ENCODE data around the gene STK38.
"Not testable (repeated sequence)": the region's sequence is repeated elsewhere in the genome, so short reads cannot be mapped to it uniquely, and the experiment has no call there.

Gene STK38

DNA sequence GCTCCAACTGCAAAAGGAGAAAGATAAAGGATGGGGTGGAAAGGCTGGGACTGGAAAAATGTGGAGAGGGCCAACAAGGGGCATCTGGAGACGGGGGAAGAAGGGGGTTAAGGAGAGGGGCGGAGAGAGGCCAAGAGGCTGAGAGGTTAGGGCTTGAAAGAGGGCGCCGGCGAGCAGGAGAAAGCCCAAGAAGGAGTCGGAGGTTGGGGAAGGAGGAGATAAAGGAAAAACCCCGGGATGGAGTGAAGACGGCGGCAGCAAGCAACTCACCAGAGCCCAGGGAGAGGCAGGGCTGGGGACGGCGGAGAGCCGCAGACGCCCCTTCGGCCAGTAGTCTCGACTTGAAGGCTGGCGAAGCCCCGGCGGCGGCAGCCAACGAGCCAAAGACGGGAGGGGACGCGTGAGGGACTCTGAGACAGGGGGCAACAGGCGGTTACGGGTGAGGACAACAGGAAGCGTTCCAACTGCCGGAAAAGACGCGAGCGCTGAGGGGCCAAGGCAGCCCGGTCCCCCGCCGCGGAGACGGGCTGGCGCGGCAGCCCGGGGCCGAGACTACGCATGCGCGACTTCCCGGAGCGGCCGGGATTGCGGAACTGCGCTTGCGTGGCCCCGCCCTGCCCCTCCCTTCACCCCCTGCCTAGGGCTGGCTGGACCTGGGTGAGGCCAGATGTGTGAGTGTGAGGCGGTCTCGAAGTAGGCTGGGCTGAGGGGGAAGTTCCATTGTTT, at the start of gene STK38:
Gene STK38 (minus strand): TSS at position 560 of the 726 bp plus-strand sequence. CDS start 7,277 bp downstream, outside the sequence.
- in situ Hi-C loops (cut with HindIII; ENCODE audit: low pct_unique_long_range_greater_than_20kb, low sequenced_read_pairs), result no loop called here
- peak; percentile 84 to 89 for DNase-seq (ENCODE audit: low read depth in 1 of 2, low spot score in 1 of 2)
- TF ChIP-seq JUND (IDR thresholded peaks at IDR 0.05; ENCODE audit: low read depth), result no peak

DNA sequence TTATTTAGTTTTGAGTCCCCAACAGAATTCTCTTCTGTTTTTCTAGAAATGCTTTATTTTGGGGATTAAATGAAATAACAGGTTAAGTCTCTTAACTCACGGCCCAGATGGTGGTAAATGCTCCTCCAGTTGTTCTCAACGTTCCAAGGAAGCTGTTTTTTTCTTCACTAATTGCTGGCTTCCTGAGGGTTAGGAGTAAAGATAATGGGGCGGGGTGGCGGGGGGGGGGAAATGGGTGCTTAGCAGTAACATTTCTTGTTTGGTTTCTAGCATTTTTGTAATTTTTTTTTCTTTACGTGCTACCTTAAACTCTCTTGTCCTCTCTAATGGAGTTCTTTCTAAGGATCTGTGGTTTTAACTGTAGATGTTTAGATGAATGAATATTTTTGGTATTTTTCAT, 49.1 kb upstream of the STK38 start:
- in situ Hi-C loops (cut with HindIII; ENCODE audit: low pct_unique_long_range_greater_than_20kb, low sequenced_read_pairs), result no loop called here
- no peak for DNase-seq (ENCODE audit: low read depth in 1 of 2, low spot score in 1 of 2)
- TF ChIP-seq JUND (IDR thresholded peaks at IDR 0.05; ENCODE audit: low read depth), result no peak

DNA sequence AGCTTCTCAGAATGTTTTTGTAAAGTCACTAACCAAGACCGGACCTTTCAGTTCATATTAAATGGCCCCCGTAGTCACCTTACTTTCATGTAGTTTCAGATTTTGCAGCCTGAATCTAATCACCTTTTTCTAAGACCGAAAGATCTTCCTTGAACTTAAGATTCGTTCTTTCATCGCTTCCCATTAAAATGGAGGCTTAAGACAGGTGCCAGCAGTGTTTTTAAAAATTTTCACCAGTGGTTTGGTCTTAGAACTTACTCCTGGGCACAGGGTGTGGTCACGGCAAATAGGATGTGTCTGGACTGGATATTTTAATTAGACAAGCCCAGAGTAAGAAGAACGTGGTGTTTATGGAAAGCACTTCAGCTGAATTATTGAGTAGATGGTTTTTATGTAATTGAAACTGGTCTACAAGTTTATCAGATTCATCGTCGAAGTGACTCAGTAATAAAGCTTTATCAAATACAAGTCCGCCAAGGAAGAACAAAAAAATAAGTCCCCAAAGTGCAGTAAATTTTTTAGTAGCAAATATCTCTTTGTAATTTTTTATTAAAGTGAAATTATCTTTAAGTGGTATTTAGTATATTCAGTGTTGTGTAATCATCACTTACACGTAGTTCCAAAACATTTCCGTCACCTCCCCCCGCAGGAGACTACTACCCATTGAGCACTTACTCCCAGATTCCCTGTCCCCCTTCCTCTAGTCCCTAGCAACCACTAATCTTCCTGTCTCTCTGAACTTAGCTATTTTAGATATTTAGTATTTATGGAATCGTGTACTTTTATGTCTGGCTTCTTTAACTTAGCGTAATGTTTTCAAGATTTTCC, 47.8 kb upstream of the STK38 start:
- no peak for TF ChIP-seq JUND (IDR thresholded peaks at IDR 0.05; ENCODE audit: low read depth)
- in situ Hi-C loops (cut with HindIII; ENCODE audit: low pct_unique_long_range_greater_than_20kb, low sequenced_read_pairs), result no loop called here
- DNase-seq (ENCODE audit: low read depth in 1 of 2, low spot score in 1 of 2), result peak in 1 of 2 experiments; percentile 59

DNA sequence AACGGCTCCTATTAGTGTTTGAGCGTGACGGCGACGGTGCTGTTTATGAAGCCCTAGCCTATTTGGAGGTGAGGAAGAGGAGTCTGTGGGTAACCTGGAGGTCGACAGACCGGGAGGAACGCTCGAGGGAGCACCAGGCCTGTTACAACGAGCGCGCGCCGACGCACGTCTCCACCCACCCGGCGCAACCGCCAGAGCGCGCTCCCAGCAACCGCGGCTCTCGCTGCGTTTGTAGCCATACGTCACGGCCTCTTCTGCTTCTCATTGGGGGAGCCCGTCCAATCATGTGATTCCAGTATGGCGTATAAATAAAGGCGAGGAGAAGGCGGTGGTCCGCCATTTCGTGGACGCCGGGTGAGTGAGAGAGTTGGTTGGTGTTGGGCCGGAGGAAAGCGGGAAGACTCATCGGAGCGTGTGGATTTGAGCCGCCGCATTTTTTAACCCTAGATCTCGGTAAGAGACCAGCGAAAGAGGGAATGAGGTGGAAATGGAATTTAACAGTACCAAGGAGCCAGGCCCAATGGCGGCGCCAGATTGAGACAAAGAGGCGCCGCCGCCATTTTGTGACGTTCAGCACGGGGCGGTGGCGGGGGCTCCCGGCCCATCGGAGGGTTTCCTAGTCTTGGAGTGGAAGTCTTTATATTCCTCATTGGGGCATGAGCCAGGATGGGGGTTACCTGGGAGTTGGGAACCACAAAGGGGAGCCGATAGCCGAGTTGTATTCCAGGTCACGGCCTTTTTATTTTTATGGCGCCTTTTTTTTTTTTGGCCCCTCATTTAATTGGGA, 46.9 kb upstream of the STK38 start, which contains the start of gene SRSF3:
Gene SRSF3 (plus strand): TSS at position 334 of the 787 bp plus-strand sequence. CDS start 2,401 bp downstream, outside the sequence.
- in situ Hi-C loops (cut with HindIII; ENCODE audit: low pct_unique_long_range_greater_than_20kb, low sequenced_read_pairs), result no loop called here
- no peak for TF ChIP-seq JUND (IDR thresholded peaks at IDR 0.05; ENCODE audit: low read depth)

DNA sequence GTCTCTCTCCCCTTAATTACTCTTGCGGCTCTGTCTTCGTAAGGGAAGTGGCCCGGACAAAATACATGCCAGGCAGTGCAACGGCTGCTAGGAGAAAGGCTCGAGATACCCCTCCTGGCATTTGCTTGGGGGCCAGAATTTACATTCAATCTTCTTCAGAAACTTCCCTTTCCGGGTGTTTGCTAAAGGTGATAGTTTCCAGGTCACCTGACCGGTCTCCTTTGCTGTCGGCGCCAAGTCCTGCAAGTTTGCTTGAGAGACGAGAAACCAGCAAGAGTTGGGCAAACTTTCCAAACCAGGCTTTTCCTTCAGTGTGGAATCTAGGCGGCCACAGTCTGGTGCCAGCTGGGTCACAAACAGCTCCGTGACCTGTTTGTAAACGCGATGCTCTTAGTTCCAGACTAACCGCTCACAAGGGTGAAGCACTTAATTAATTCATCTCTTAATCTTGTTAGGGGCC, 46.3 kb upstream of the STK38 start:
- no peak for TF ChIP-seq JUND (IDR thresholded peaks at IDR 0.05; ENCODE audit: low read depth)
- DNase-seq (ENCODE audit: low read depth in 1 of 2, low spot score in 1 of 2), result peak in 1 of 2 experiments; percentile 87

More for the DNA sequence above, 46.9 kb upstream of the STK38 start, which contains the start of gene SRSF3:
- DNase-seq (ENCODE audit: low read depth in 1 of 2, low spot score in 1 of 2), result peak; percentile 79 to 99

DNA sequence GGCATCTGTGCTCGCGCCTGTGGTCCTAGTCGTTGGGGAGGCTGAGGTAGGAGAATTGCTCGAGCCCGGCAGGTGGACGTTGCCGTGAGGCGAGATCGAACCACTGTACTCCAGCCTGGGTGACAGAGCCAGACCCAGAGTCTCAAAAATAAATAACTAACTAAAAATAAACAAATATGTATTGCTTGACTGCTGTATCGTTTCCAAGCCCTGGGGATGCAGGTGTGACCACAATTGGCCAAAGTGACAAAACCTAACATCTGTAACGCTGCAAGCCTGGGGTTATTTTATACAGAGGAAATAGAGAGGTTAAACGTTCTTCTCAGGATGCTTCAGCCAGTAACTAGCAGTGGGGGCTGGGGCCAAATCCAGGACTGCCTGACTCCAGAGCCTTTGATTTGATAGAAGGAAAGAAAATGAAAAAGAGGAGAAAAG, 45.0 kb upstream of the STK38 start:
- peak in 1 of 2 experiments; percentile 50 for DNase-seq (ENCODE audit: low read depth in 1 of 2, low spot score in 1 of 2)
- no peak for TF ChIP-seq JUND (IDR thresholded peaks at IDR 0.05; ENCODE audit: low read depth)
- in situ Hi-C loops (cut with HindIII; ENCODE audit: low pct_unique_long_range_greater_than_20kb, low sequenced_read_pairs), result no loop called here

More for the DNA sequence above, 46.3 kb upstream of the STK38 start:
- in situ Hi-C loops (cut with HindIII; ENCODE audit: low pct_unique_long_range_greater_than_20kb, low sequenced_read_pairs), result no loop called here

DNA sequence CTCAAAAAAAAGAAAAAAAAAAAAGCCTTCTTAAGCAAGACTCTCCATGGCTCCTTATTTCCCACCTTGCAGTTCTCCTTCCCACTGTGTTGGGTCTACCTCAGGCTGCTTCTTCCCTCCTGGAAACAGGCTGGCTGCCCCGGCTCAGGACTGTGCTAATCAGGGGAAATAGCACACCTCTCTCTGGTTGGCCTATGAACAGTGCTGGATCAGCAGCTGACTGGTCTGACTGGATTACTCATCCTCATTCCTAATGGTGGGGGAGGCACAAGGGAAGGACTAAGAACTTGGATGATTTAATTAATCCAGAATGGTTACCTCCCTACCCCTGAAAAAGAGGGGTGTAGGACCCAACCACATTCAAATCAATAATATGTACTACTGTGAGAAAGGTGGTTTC, 43.0 kb upstream of the STK38 start:
- no peak for TF ChIP-seq JUND (IDR thresholded peaks at IDR 0.05; ENCODE audit: low read depth)
- DNase-seq (ENCODE audit: low read depth in 1 of 2, low spot score in 1 of 2), result peak; percentile 69 to 86
- in situ Hi-C loops (cut with HindIII; ENCODE audit: low pct_unique_long_range_greater_than_20kb, low sequenced_read_pairs), result no loop called here

DNA sequence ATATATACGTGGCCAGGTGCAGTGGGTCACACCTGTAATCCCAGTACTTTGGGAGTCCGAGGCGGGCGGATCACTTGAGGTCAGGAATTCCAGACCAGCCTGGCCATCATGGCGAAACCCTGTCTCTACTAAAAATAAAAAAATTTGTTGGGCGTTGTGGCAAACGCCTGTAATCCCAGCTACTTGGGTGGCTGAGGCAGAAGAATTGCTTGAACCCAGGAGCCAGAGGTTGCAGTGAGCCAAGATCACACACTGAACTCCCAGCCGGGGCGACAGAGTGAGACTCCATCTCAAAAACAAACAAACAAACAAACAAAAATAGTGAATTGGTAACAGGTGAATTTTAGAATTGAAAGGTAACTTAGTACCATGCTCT, 41.7 kb upstream of the STK38 start:
- DNase-seq (ENCODE audit: low read depth in 1 of 2, low spot score in 1 of 2); in situ Hi-C loops (cut with HindIII; ENCODE audit: low pct_unique_long_range_greater_than_20kb, low sequenced_read_pairs): not testable (repeated sequence)

DNA sequence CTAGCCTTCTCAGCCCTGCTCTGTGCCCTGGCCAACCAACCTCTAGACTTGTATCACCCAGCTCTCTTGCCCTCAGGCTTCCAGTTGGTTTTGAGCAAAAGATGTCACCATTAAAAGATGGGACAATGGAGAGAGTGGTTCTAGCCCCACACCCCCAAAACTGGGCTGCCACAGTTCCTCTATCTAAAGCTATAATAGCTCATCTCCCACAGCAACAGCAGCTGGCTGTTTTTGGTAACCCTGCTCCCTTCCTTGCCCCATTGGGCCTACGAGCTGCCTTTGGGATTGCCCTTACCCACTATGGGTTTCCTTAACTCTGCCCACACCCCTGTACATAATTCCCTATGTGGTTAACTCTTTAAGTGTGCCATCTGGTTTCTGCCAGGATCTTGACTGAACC, 39.3 kb upstream of the STK38 start:
- TF ChIP-seq JUND (IDR thresholded peaks at IDR 0.05; ENCODE audit: low read depth), result no peak
- no peak for DNase-seq (ENCODE audit: low read depth in 1 of 2, low spot score in 1 of 2)
- in situ Hi-C loops (cut with HindIII; ENCODE audit: low pct_unique_long_range_greater_than_20kb, low sequenced_read_pairs), result no loop called here

DNA sequence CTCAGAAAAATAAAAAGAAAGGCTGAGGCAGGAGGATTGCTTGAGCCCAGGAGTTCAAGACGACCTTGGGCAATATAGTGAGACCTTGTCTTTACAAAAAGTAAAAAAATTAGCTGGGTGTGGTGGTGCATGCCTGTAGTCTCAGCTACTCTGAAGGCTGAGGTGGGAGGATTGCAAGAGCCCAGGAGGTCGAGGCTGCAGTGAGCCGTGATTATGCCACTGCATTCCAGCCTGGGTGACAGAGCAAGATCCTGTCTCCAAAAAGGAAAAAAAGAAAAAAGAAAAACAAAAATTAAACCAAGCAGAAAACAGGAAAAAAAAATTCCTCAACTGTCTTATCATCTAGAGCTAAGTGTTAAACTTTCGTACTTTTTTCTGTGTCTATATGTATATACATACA, 34.4 kb upstream of the STK38 start:
- TF ChIP-seq JUND (IDR thresholded peaks at IDR 0.05; ENCODE audit: low read depth), result no peak
- no peak for DNase-seq (ENCODE audit: low read depth in 1 of 2, low spot score in 1 of 2)
- in situ Hi-C loops (cut with HindIII; ENCODE audit: low pct_unique_long_range_greater_than_20kb, low sequenced_read_pairs), result no loop called here

DNA sequence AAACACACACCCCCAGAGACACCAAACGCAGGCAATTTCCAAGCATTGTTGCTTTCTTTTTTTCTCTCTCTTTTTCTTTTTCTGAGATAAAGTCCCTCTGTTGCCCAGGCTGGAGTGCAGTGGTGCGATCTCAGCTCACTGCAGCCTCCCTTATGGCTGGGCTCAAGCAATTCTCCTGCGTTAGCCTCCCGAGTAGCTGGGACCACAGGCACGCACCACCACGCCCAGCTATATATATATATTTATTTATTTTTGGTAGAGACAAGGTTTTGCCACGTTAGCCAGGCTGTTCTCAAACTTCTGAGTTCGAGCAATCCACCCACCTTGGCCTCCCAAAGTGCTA, 32.9 kb upstream of the STK38 start:
- TF ChIP-seq JUND (IDR thresholded peaks at IDR 0.05; ENCODE audit: low read depth), result no peak
- DNase-seq (ENCODE audit: low read depth in 1 of 2, low spot score in 1 of 2), result no peak
- in situ Hi-C loops (cut with HindIII; ENCODE audit: low pct_unique_long_range_greater_than_20kb, low sequenced_read_pairs), result no loop called here

DNA sequence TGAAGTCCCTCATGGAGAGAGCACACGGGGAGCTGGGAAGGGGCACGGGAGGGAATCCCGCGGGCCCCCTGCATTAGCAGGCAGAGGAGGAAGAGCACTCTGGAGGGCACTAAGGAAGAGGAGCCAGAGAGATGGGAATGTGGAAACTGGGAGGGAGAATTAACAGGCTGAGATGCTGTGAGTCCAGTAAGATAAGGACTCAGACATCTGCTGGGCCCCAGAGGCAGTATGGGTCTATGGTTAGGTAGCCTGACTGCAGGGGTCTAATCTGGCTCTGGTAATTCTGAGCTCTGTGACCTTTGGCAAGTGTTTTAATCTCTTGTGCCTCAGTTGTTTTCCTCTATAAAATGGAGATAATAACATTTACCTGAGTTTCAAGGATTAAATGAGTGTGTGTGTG, 31.2 kb upstream of the STK38 start:
- no peak for DNase-seq (ENCODE audit: low read depth in 1 of 2, low spot score in 1 of 2)
- no peak for TF ChIP-seq JUND (IDR thresholded peaks at IDR 0.05; ENCODE audit: low read depth)
- in situ Hi-C loops (cut with HindIII; ENCODE audit: low pct_unique_long_range_greater_than_20kb, low sequenced_read_pairs), result no loop called here

Data from T47D (cell line).